Mesothelial cell of epicardium (in vitro differentiated cells): ENCODE data around the gene CEACAM21. TPM values are rescaled to one million over a fixed set of nuclear protein-coding genes. Genes with fewer than 3 reads are reported as not detected.

Source experiments
- DNase-seq, 2 experiments: peaks; one replicate each; pipeline ENCODE4 v3.0.0; 2021; ENCODE audit warnings: low spot score in 2 of 2; ENCODE audit not compliant: unreplicated experiment in 2 of 2
- H3K27ac Mint-ChIP-seq: 2 replicates; pipeline ENCODE4 v1.8.0; 2021; ENCODE audit warnings: mixed read lengths
- H3K27me3 Mint-ChIP-seq: 2 replicates; pipeline ENCODE4 v1.8.0; 2021; ENCODE audit warnings: low read depth, mixed read lengths
- H3K36me3 Mint-ChIP-seq: 2 replicates; pipeline ENCODE4 v1.8.0; 2021; ENCODE audit warnings: mixed read lengths
- H3K4me1 Mint-ChIP-seq: 2 replicates; pipeline ENCODE4 v1.8.0; 2021; ENCODE audit warnings: mixed read lengths
- H3K4me3 Mint-ChIP-seq: 2 replicates; pipeline ENCODE4 v1.8.0; 2021; ENCODE audit warnings: mild to moderate bottlenecking, moderate library complexity, mixed read lengths
- H3K9me3 Mint-ChIP-seq: 2 replicates; pipeline ENCODE4 v1.8.0; 2021; ENCODE audit warnings: mixed read lengths
- CTCF ChIP-seq: fragments of 200-600 bp; sonication (generic); IDR thresholded peaks from one replicate; pipeline ENCODE4 v1.5.0; 2021; ENCODE audit warnings: antibody characterized with exemption; ENCODE audit not compliant: unreplicated experiment
- total RNA-seq: library from RNA; stranded (reverse); gene quantifications from 3 replicates; pipeline ENCODE4 v1.2.1, GENCODE V29; 2021

CEACAM21 gene
- total RNA-seq, 1 donor from 2014 or later, result not detected

DNA sequence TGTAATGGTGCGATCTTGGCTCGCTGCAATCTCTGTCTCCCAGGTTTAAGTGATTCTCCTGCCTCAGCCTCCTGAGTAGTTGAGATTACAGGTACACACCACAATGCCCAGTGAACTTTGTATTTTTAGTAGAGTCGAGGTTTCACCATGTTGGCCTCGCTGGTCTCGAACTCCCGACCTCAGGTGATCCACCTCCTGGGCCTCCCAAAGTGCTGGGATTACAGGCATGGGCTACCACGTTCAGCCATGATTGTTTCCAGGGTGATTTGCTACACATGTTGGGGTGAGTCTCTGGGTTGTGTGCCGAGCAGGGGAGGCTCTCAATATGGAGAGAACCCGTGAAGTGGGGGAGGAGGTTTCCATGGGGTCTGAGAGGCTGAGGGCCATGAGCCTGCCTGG, 24.8 kb upstream of the CEACAM21 start:
- H3K4me3 Mint-ChIP-seq, result no peak overlapping the region
- peaks cover 68% of the 10 kb centered on the region for H3K9me3 Mint-ChIP-seq
- DNase-seq, result no peak
- TF ChIP-seq CTCF, result no peak
- H3K36me3 Mint-ChIP-seq, result peaks cover 3% of the 10 kb centered on the region
- no peaks in the 10 kb centered on the region for H3K27me3 Mint-ChIP-seq
- no peaks in the 10 kb centered on the region for H3K4me1 Mint-ChIP-seq
- H3K27ac Mint-ChIP-seq, result no peak overlapping the region

DNA sequence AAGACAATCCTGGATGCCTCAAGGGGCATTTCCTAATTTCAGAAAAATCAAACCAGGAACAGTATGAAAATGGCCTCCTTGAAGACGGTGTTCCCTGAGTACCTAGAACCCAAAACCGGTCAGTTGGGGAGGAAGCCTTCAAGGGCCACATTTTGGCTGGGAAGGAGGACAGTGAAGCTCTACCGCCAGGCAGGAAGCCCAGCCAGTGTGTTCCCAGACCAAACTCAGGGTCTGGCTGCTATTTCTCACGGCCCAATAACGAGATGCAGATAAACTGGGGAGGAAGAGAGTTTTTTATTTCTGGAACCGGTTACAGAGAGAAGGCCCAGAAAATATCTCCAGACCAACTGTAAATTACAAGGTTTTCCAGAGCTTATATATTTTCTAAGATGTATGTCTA, 24.3 kb upstream of the CEACAM21 start:
- Mint-ChIP-seq H3K9me3 (peaks cover 67% of the 10 kb centered on the region), H3K4me1 (no peaks in the 10 kb centered on the region), H3K4me3 (no peak overlapping the region), H3K27ac (no peak overlapping the region), H3K27me3 (no peaks in the 10 kb centered on the region), H3K36me3 (peaks cover 3% of the 10 kb centered on the region)
- TF ChIP-seq CTCF, result no peak
- DNase-seq, result no peak

DNA sequence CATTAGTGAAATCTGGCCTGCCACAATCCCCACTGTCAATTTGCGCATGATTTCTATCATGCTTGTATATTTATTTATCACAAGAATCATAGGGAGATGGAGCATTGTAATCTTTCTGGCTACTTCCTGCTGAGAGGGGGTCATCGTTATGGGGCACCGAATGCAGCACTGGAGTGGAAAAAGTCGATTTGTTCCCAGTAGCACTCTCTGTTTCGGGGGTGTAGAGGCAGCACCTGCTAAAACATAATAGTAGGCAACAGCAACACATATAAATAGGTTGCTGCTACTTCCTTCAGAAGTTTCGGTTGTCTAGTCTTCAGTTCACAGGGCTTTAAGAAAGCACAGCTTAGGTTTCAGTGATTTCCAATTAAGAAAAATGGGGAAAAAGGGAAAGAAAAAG, 23.4 kb upstream of the CEACAM21 start:
- no peak overlapping the region for H3K27ac Mint-ChIP-seq
- H3K36me3 Mint-ChIP-seq, result peaks cover 3% of the 10 kb centered on the region
- H3K4me3 Mint-ChIP-seq, result no peak overlapping the region
- H3K9me3 Mint-ChIP-seq, result peaks cover 65% of the 10 kb centered on the region
- no peak for DNase-seq
- no peaks in the 10 kb centered on the region for H3K4me1 Mint-ChIP-seq
- H3K27me3 Mint-ChIP-seq, result no peaks in the 10 kb centered on the region
- no peak for TF ChIP-seq CTCF

DNA sequence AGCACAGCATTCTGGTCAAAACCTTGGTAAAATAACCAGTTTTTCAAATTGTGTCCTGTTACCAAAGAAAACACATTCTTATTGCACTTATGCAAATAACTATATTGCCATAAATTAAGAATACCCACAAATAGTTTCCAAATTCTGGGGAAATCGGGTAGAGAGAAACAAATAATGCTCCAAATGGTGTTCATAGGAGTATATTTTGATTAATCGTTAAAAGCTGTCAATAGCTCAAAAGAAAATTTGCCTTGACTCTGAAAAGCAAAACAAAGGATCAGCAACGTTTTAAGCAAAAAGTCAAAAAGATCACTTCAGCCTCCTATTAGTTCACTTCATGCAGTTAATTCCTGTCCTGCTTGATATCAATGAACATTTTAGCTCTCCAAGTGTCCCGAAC, 22.2 kb upstream of the CEACAM21 start:
- H3K9me3 Mint-ChIP-seq, result peaks cover 62% of the 10 kb centered on the region
- no peaks in the 10 kb centered on the region for H3K4me1 Mint-ChIP-seq
- H3K4me3 Mint-ChIP-seq, result no peak overlapping the region
- H3K27ac Mint-ChIP-seq, result no peak overlapping the region
- H3K36me3 Mint-ChIP-seq, result peaks cover 3% of the 10 kb centered on the region
- no peak for DNase-seq
- TF ChIP-seq CTCF, result no peak
- no peaks in the 10 kb centered on the region for H3K27me3 Mint-ChIP-seq

- Mint-ChIP-seq H3K4me1 (no peaks in the 10 kb centered on the region), H3K27ac (no peak overlapping the region), H3K9me3 (peaks cover 62% of the 10 kb centered on the region), H3K27me3 (no peaks in the 10 kb centered on the region), H3K36me3 (peaks cover 3% of the 10 kb centered on the region), H3K4me3 (no peak overlapping the region)
- no peak for TF ChIP-seq CTCF
- no peak for DNase-seq
These were observed 21.1 kb upstream of the CEACAM21 start for GRCh38 chr19:41554907-41555306.

DNA sequence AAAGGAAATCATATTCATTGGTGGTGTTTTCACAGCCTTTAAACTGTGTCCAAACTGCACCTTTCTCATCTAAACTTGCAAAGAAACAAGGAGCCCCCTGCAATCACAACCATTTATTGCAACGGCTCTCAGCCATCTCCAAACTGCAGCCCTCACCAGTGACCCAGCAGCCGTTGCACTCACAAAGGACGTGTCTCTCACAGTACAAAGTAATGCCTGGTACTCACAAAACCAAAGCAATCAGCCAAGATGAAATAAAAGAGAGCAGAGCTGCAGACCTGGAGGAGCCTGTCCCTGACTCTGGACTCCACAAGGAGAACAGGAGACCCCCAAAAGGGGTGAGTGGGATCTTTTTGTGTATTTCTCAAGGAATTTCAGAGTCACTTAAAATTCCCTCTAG, 20.2 kb upstream of the CEACAM21 start:
- Mint-ChIP-seq H3K27ac (no peak overlapping the region), H3K27me3 (no peaks in the 10 kb centered on the region), H3K4me1 (no peaks in the 10 kb centered on the region), H3K9me3 (peaks cover 68% of the 10 kb centered on the region), H3K36me3 (peaks cover 3% of the 10 kb centered on the region), H3K4me3 (no peak overlapping the region)
- DNase-seq, result no peak
- no peak for TF ChIP-seq CTCF
